HG02678 (cell line): ENCODE data around the gene UCHL1.
A peak's percentile ranks its signal among the peaks of the same experiment; 100 is the strongest.
"Not testable (repeated sequence)": the region's sequence is repeated elsewhere in the genome, so short reads cannot be mapped to it uniquely, and the experiment has no call there.

Experiments used
- ATAC-seq: cut with Tn5 transposase; IDR thresholded peaks from one replicate; pipeline ENCODE4 v1.9.1; 2021; ENCODE audit warnings: mild to moderate bottlenecking, moderate library complexity; ENCODE audit not compliant: unreplicated experiment

The UCHL1 gene

GRCh38 chr4:41236032-41236431, 20.7 kb upstream of the UCHL1 start:
- no peak for ATAC-seq

- ATAC-seq = no peak
Observed at GRCh38 chr4:41236508-41236907, 20.2 kb upstream of the UCHL1 start.

- ATAC-seq = no peak
Observed at GRCh38 chr4:41241919-41242318, 14.8 kb upstream of the UCHL1 start.

- ATAC-seq = no peak
Observed at GRCh38 chr4:41245983-41246382, 10.7 kb upstream of the UCHL1 start.

GRCh38 chr4:41256131-41256739, 493 bp upstream of the UCHL1 start:
- no peak for ATAC-seq

- peak; percentile 55 for ATAC-seq
Observed at GRCh38 chr4:41257257-41257901, 651 bp downstream of the UCHL1 start.

GRCh38 chr4:41257906-41258305, 1.2 kb downstream of the UCHL1 start:
- no peak for ATAC-seq

GRCh38 chr4:41258783-41259182, 2.1 kb downstream of the UCHL1 start:
- ATAC-seq = no peak

- ATAC-seq = no peak
Observed at GRCh38 chr4:41260116-41260733, 3.5 kb downstream of the UCHL1 start.

GRCh38 chr4:41262198-41262597, 5.5 kb downstream of the UCHL1 start:
- no peak for ATAC-seq

GRCh38 chr4:41264212-41264611, 7.5 kb downstream of the UCHL1 start:
- no peak for ATAC-seq

GRCh38 chr4:41267997-41268396, 11.3 kb downstream of the UCHL1 start:
- ATAC-seq = no peak

GRCh38 chr4:41268721-41269517, 12.2 kb downstream of the UCHL1 start:
- no peak for ATAC-seq

GRCh38 chr4:41269682-41270081, 13.0 kb downstream of the UCHL1 start:
- no peak for ATAC-seq

- ATAC-seq = not testable (repeated sequence)
Observed at GRCh38 chr4:41275931-41276330, 19.2 kb downstream of the UCHL1 start.

- ATAC-seq = no peak
Observed at GRCh38 chr4:41280010-41280409, 23.3 kb downstream of the UCHL1 start.

- peak; percentile 97 for ATAC-seq
Observed at GRCh38 chr4:41281038-41281634, 24.4 kb downstream of the UCHL1 start.

- no peak for ATAC-seq
Observed at GRCh38 chr4:41282366-41282765, 25.6 kb downstream of the UCHL1 start.

GRCh38 chr4:41285202-41285863, 28.6 kb downstream of the UCHL1 start:
- ATAC-seq = no peak

- no peak for ATAC-seq
Observed at GRCh38 chr4:41285864-41286235, 29.1 kb downstream of the UCHL1 start.

- no peak for ATAC-seq
Observed at GRCh38 chr4:41287005-41287404, 30.3 kb downstream of the UCHL1 start.
